Hepatocyte (in vitro differentiated cells): ENCODE results near the gene CNGA3. TPM values are rescaled to one million over a fixed set of nuclear protein-coding genes. Genes with fewer than 3 reads are reported as not detected.

ENCODE experiments used
- DNase-seq: peaks from one replicate; pipeline ENCODE4 v3.0.0-alpha.2; 2016; ENCODE audit warnings: low spot score
- H2AFZ ChIP-seq: fragments of 200-600 bp; sonication (generic); 2 replicates; pipeline ENCODE4 v1.6.0; 2016; ENCODE audit warnings: antibody characterized with exemption, mild to moderate bottlenecking
- H3K27ac ChIP-seq: fragments of 200-600 bp; sonication (generic); 2 replicates; pipeline ENCODE4 v1.5.1; 2016; ENCODE audit warnings: mild to moderate bottlenecking
- H3K27me3 ChIP-seq: fragments of 200-600 bp; sonication (generic); 2 replicates; pipeline ENCODE4 v1.6.1; 2016
- H3K36me3 ChIP-seq: fragments of 200-600 bp; sonication (generic); replicated peaks from 2 replicates; pipeline ENCODE4 v1.5.1; 2016; ENCODE audit warnings: low read depth; ENCODE audit not compliant: insufficient read depth
- H3K4me1 ChIP-seq: fragments of 200-600 bp; sonication (generic); 2 replicates; pipeline ENCODE4 v1.5.1; 2016; ENCODE audit warnings: mild to moderate bottlenecking, moderate library complexity; ENCODE audit not compliant: insufficient read depth
- H3K4me2 ChIP-seq: fragments of 200-600 bp; sonication (generic); 2 replicates; pipeline ENCODE4 v1.6.0; 2016
- H3K4me3 ChIP-seq: fragments of 200-600 bp; sonication (generic); 2 replicates; pipeline ENCODE4 v1.5.1; 2016; ENCODE audit warnings: mild to moderate bottlenecking
- H3K79me2 ChIP-seq: fragments of 200-600 bp; sonication (generic); 2 replicates; pipeline ENCODE4 v1.6.0; 2017; ENCODE audit warnings: mild to moderate bottlenecking
- H3K9me2 ChIP-seq: fragments of 200-600 bp; sonication (generic); replicated peaks from 2 replicates; pipeline ENCODE4 v1.6.0; 2017; ENCODE audit warnings: mild to moderate bottlenecking; ENCODE audit not compliant: insufficient read depth
- H3K9me3 ChIP-seq: fragments of 200-600 bp; sonication (generic); 2 replicates; pipeline ENCODE4 v1.5.1; 2016; ENCODE audit warnings: low read depth, mild to moderate bottlenecking
- H4K20me1 ChIP-seq: fragments of 200-600 bp; sonication (generic); 2 replicates; pipeline ENCODE4 v1.6.0; 2016; ENCODE audit warnings: mild to moderate bottlenecking; ENCODE audit not compliant: insufficient read depth, poor library complexity, severe bottlenecking
- EZH2 ChIP-seq: fragments of 200-600 bp; sonication (generic); IDR thresholded peaks from 2 replicates; pipeline ENCODE4 v1.6.1; 2016; ENCODE audit warnings: antibody characterized with exemption, mild to moderate bottlenecking, borderline replicate concordance
- EZH2phosphoT487 ChIP-seq: fragments of 200-600 bp; sonication (generic); IDR thresholded peaks from one replicate; pipeline ENCODE4 v1.6.1; 2018; ENCODE audit warnings: antibody characterized with exemption, mild to moderate bottlenecking, low read depth, moderate library complexity; ENCODE audit not compliant: unreplicated experiment, severe bottlenecking
- WGBS: methylation state at CpG from one replicate; pipeline ENCODE4 v1.1.6; 2016; ENCODE audit warnings: low lambda C conversion rate; ENCODE audit errors: missing lambda C conversion rate; 5-methylcytosine and 5-hydroxymethylcytosine counted together
- polyA plus RNA-seq: library from polyadenylated mRNA; unstranded; fragments of >200 nt; fragmentation: Nextera tagmentation; extraction: Ambion mirVana; gene quantifications from 2 replicates; pipeline ENCODE4 v1.2.1, GENCODE V29; 2016
- total RNA-seq: library from RNA; depleted of rRNA; stranded (reverse); fragments of >200 nt; gene quantifications from 2 replicates; pipeline ENCODE4 v1.2.3, GENCODE V29; 2014
- TF ChIP-seq, protein P1 (sequence below): fragments of 200-600 bp; sonication (generic); IDR thresholded peaks from 2 replicates; pipeline ENCODE4 v1.5.1; 2016; ENCODE audit warnings: antibody characterized with exemption, mild to moderate bottlenecking; ENCODE audit not compliant: poor library complexity

Gene CNGA3
- total and polyA plus RNA-seq, 2 experiments from 2014 or later, result 0.13 TPM; not detected in 1

GRCh38 chr2:98404556-98405250, 58.4 kb downstream of the CNGA3 start:
- Histone ChIP-seq H3K27me3 (no peaks in the 10 kb centered on the region), H3K79me2 (no peaks in the 10 kb centered on the region), H3K4me2 (no peak overlapping the region), H3K9me2 (no peaks in the 10 kb centered on the region), H4K20me1 (no peaks in the 10 kb centered on the region), H3K4me3 (no peak overlapping the region), H3K36me3 (no peaks in the 10 kb centered on the region), H2AFZ (no peak overlapping the region), H3K9me3 (no peaks in the 10 kb centered on the region), H3K27ac (no peak overlapping the region), H3K4me1 (no peaks in the 10 kb centered on the region)
- 90% methylated on average over 2 of the region's 2 CpGs for WGBS
- DNase-seq, result no peak
- TF ChIP-seq EZH2, result no peak
- TF ChIP-seq EZH2phosphoT487, result no peak
- TF ChIP-seq, protein P1, sequence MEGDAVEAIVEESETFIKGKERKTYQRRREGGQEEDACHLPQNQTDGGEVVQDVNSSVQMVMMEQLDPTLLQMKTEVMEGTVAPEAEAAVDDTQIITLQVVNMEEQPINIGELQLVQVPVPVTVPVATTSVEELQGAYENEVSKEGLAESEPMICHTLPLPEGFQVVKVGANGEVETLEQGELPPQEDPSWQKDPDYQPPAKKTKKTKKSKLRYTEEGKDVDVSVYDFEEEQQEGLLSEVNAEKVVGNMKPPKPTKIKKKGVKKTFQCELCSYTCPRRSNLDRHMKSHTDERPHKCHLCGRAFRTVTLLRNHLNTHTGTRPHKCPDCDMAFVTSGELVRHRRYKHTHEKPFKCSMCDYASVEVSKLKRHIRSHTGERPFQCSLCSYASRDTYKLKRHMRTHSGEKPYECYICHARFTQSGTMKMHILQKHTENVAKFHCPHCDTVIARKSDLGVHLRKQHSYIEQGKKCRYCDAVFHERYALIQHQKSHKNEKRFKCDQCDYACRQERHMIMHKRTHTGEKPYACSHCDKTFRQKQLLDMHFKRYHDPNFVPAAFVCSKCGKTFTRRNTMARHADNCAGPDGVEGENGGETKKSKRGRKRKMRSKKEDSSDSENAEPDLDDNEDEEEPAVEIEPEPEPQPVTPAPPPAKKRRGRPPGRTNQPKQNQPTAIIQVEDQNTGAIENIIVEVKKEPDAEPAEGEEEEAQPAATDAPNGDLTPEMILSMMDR, result no peak

GRCh38 chr2:98405301-98405700, 59.0 kb downstream of the CNGA3 start:
- Histone ChIP-seq H3K79me2 (no peaks in the 10 kb centered on the region), H4K20me1 (no peaks in the 10 kb centered on the region), H3K27ac (no peak overlapping the region), H3K4me3 (no peak overlapping the region), H3K9me3 (no peaks in the 10 kb centered on the region), H3K36me3 (no peaks in the 10 kb centered on the region), H3K27me3 (no peaks in the 10 kb centered on the region), H3K9me2 (no peaks in the 10 kb centered on the region), H3K4me1 (no peaks in the 10 kb centered on the region), H3K4me2 (no peak overlapping the region), H2AFZ (no peak overlapping the region)
- TF ChIP-seq, protein P1, result no peak
- TF ChIP-seq EZH2phosphoT487, result no peak
- TF ChIP-seq EZH2, result no peak
- WGBS, result 87% methylated on average over 2 of the region's 2 CpGs
- DNase-seq, result no peak

DNA sequence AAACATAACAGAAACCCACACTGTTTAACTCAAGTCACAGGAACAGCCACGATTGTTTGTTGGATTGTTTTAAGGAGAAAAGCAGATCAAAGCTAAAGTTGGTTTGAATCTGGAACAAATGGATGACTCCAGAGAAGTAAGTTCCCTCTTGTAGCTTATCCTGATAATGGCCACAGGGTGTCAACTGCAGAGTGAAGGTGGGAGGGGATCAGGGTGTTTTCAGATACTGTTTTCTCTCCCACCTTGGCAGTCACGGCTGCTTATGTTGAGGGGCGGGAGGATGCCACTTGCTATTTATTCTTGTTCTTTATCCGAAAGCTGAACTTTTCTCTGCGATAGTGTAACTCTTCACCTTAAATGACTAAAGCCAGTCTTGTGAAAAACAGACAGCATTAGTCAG, 61.9 kb downstream of the CNGA3 start:
- H3K27me3 ChIP-seq, result no peaks in the 10 kb centered on the region
- H3K36me3 ChIP-seq, result no peaks in the 10 kb centered on the region
- no peak overlapping the region for H3K4me3 ChIP-seq
- H3K9me2 ChIP-seq, result no peaks in the 10 kb centered on the region
- no peak overlapping the region for H2AFZ ChIP-seq
- no peaks in the 10 kb centered on the region for H3K4me1 ChIP-seq
- H3K9me3 ChIP-seq, result no peaks in the 10 kb centered on the region
- 73% methylated on average over 5 of the region's 5 CpGs for WGBS
- no peak overlapping the region for H3K27ac ChIP-seq
- TF ChIP-seq EZH2phosphoT487, result no peak
- no peak for TF ChIP-seq EZH2
- TF ChIP-seq, protein P1, result no peak
- no peak overlapping the region for H3K4me2 ChIP-seq
- no peaks in the 10 kb centered on the region for H3K79me2 ChIP-seq
- DNase-seq, result no peak
- no peaks in the 10 kb centered on the region for H4K20me1 ChIP-seq
